H1 (cell line): ENCODE results near the gene PTPRF. TPM values are rescaled to one million over a fixed set of nuclear protein-coding genes. Genes with fewer than 3 reads are reported as not detected.
A peak's percentile ranks its signal among the peaks of the same experiment; 100 is the strongest.

ENCODE experiments used
- CTCF ChIA-PET: fragments of 300-600 bp; sonication (Branson Sonifier 250); formaldehyde crosslinking; loops from one replicate; lab custom pipeline; 2021; ENCODE audit not compliant: partially characterized antibody; lab: Charles Lee
- POLR2A ChIA-PET: fragments of 300-600 bp; sonication (Branson Sonifier 250); formaldehyde crosslinking; loops from one replicate; lab custom pipeline; 2021; ENCODE audit warnings: inconsistent platforms; ENCODE audit not compliant: partially characterized antibody; lab: Charles Lee
- DNase-seq, 2 experiments: peaks; one replicate each; pipeline versions ENCODE4 v3.0.0 to v3.0.0-alpha.2; 2010 to 2022; ENCODE audit warnings: low spot score in 2 of 2, low read depth in 1 of 2, mixed read lengths in 1 of 2
- FAIRE-seq: peaks from 2 replicates; lab custom pipeline; 2011; peaks lifted over from hg19 to GRCh38; lab: Jason Lieb, UNC
- H2AFZ ChIP-seq: 2 replicates; pipeline ENCODE4 v1.8.1; 2012; ENCODE audit warnings: low read length, inconsistent platforms
- H2AK5ac ChIP-seq: 2 replicates; pipeline ENCODE4 v1.6.1; 2013; ENCODE audit warnings: low read depth, low read length
- H2BK120ac ChIP-seq: replicated peaks from 2 replicates; pipeline ENCODE3; 2013; ENCODE audit warnings: low read depth, low read length, inconsistent platforms
- H2BK12ac ChIP-seq: 2 replicates; pipeline ENCODE4 v1.6.1; 2013; ENCODE audit warnings: low read depth, low read length
- H2BK15ac ChIP-seq: 2 replicates; pipeline ENCODE4 v1.6.1; 2013; ENCODE audit warnings: low read length
- H2BK20ac ChIP-seq: 2 replicates; pipeline ENCODE4 v1.6.1; 2013; ENCODE audit warnings: low read length
- H2BK5ac ChIP-seq: 2 replicates; pipeline ENCODE4 v1.6.1; 2013; ENCODE audit warnings: low read depth, low read length
- H3K14ac ChIP-seq: 2 replicates; pipeline ENCODE4 v1.6.1; 2013; ENCODE audit warnings: inconsistent platforms; ENCODE audit not compliant: insufficient read length
- H3K18ac ChIP-seq: 2 replicates; pipeline ENCODE4 v1.6.1; 2013; ENCODE audit warnings: low read length; ENCODE audit errors: extremely low read depth
- H3K23ac ChIP-seq: 2 replicates; pipeline ENCODE4 v1.6.1; 2013; ENCODE audit warnings: inconsistent platforms; ENCODE audit not compliant: insufficient read length
- H3K23me2 ChIP-seq: 2 replicates; pipeline ENCODE4 v1.6.1; 2013; ENCODE audit warnings: low read depth, low read length
- H3K27ac ChIP-seq: 2 replicates; pipeline ENCODE4 v1.6.1; 2011; ENCODE audit warnings: low read depth, low read length, inconsistent platforms
- H3K27me3 ChIP-seq, 4 experiments: replicated peaks in 1 of 4; 1 replicate in 1 of 4; 2 replicates in 3 of 4; pipeline versions ENCODE4 v1.6.1 to v1.8.1; 2011 to 2013; ENCODE audit warnings: low read length in 3 of 4, mild to moderate bottlenecking in 3 of 4, inconsistent platforms in 2 of 4, mixed read lengths in 2 of 4, moderate library complexity in 1 of 4; ENCODE audit not compliant: control insufficient read depth in 3 of 4, insufficient read depth in 3 of 4; ENCODE audit errors: extremely low read depth in 1 of 4
- H3K36me3 ChIP-seq, 4 experiments: 2 replicates each; pipeline versions ENCODE4 v1.6.1 to v1.8.1; 2011 to 2013; ENCODE audit warnings: mild to moderate bottlenecking in 4 of 4, low read length in 3 of 4, moderate library complexity in 2 of 4, control low read depth in 1 of 4, inconsistent platforms in 1 of 4; ENCODE audit not compliant: insufficient read depth in 4 of 4, control insufficient read depth in 2 of 4
- H3K4ac ChIP-seq: replicated peaks from 2 replicates; pipeline ENCODE3; 2013; ENCODE audit warnings: low read length, low read depth, mixed read lengths, inconsistent platforms; ENCODE audit not compliant: insufficient read length
- H3K4me1 ChIP-seq, 4 experiments: replicated peaks in 1 of 4; 1 replicate in 1 of 4; 2 replicates in 3 of 4; pipeline versions ENCODE4 v1.6.1 to v1.8.1; 2011 to 2013; ENCODE audit warnings: low read length in 3 of 4, inconsistent platforms in 2 of 4, mixed read lengths in 1 of 4; ENCODE audit not compliant: insufficient read depth in 4 of 4, control insufficient read depth in 3 of 4
- H3K4me2 ChIP-seq, 2 experiments: 2 replicates each; pipeline versions ENCODE4 v1.6.1 to v1.8.1; 2011 to 2013; ENCODE audit warnings: low read depth in 2 of 2, low read length in 2 of 2, control low read depth in 1 of 2, inconsistent platforms in 1 of 2, mild to moderate bottlenecking in 1 of 2; ENCODE audit not compliant: insufficient read depth in 1 of 2
- H3K4me3 ChIP-seq, 4 experiments: fragments of 200-600, 300-600 bp in 1 of 4; sonication (generic), shearing (Covaris generic), sonication (Bioruptor Twin) in 1 of 4; 2 replicates each; pipeline versions ENCODE4 v1.5.1 to v1.8.1; 2011 to 2016; ENCODE audit warnings: low read length in 4 of 4, low read depth in 3 of 4, control low read depth in 2 of 4, inconsistent platforms in 2 of 4, mild to moderate bottlenecking in 2 of 4, mixed read lengths in 1 of 4, moderate library complexity in 1 of 4; ENCODE audit not compliant: insufficient read depth in 2 of 4; ENCODE audit errors: extremely low read depth in 1 of 4
- H3K56ac ChIP-seq: replicated peaks from 2 replicates; pipeline ENCODE3; 2013; ENCODE audit warnings: low read depth, mild to moderate bottlenecking, mixed read lengths, low read length, inconsistent platforms; ENCODE audit not compliant: insufficient read length
- H3K79me1 ChIP-seq: 2 replicates; pipeline ENCODE4 v1.6.1; 2013; ENCODE audit warnings: low read depth, low read length, control low read depth
- H3K79me2 ChIP-seq, 2 experiments: 2 replicates each; pipeline versions ENCODE4 v1.6.1 to v1.8.1; 2012 to 2013; ENCODE audit warnings: low read length in 2 of 2, mild to moderate bottlenecking in 2 of 2, inconsistent platforms in 1 of 2; ENCODE audit not compliant: insufficient read depth in 2 of 2, control insufficient read depth in 1 of 2
- H3K9ac ChIP-seq, 4 experiments: replicated peaks in 1 of 4; 1 replicate in 1 of 4; 2 replicates in 3 of 4; pipeline versions ENCODE4 v1.6.1 to v1.8.1; 2011 to 2013; ENCODE audit warnings: low read depth in 3 of 4, low read length in 3 of 4, control low read depth in 2 of 4, mild to moderate bottlenecking in 2 of 4, moderate library complexity in 2 of 4, inconsistent platforms in 1 of 4; ENCODE audit errors: extremely low read depth in 1 of 4
- H3K9me3 ChIP-seq, 2 experiments: 2 replicates each; pipeline versions ENCODE4 v1.6.1 to v1.8.1; 2012 to 2013; ENCODE audit warnings: mild to moderate bottlenecking in 2 of 2, moderate library complexity in 2 of 2, control low read depth in 1 of 2, inconsistent platforms in 1 of 2, low read depth in 1 of 2, low read length in 1 of 2, mixed read lengths in 1 of 2; ENCODE audit not compliant: insufficient read depth in 2 of 2
- H4K20me1 ChIP-seq, 2 experiments: replicated peaks in 1 of 2; 2 replicates each; pipeline versions ENCODE3 to v1.8.1; 2011 to 2013; ENCODE audit warnings: inconsistent platforms in 2 of 2, low read length in 2 of 2, mild to moderate bottlenecking in 1 of 2; ENCODE audit not compliant: insufficient read depth in 2 of 2, control insufficient read depth in 1 of 2
- H4K5ac ChIP-seq: 2 replicates; pipeline ENCODE4 v1.6.1; 2013; ENCODE audit warnings: low read length, low read depth, mixed read lengths, inconsistent platforms; ENCODE audit not compliant: insufficient read length
- H4K8ac ChIP-seq: 2 replicates; pipeline ENCODE4 v1.8.0; 2013; ENCODE audit warnings: mild to moderate bottlenecking, moderate library complexity, low read length, inconsistent platforms; ENCODE audit not compliant: insufficient read depth; ENCODE audit errors: extremely low read depth
- H4K91ac ChIP-seq: replicated peaks from 2 replicates; pipeline ENCODE3; 2013; ENCODE audit warnings: low read length, mixed read lengths, inconsistent platforms; ENCODE audit not compliant: insufficient read length
- BACH1 ChIP-seq: IDR thresholded peaks from 2 replicates; pipeline ENCODE4 v1.6.1; 2012; ENCODE audit warnings: low read length, improper control_type of control experiment
- PHF8 ChIP-seq: fragments of 200-600 bp; sonication (generic); conservative IDR thresholded peaks from 2 replicates; pipeline ENCODE4 v1.7.1; 2012; ENCODE audit warnings: low read depth, mild to moderate bottlenecking, inconsistent platforms, low read length, moderate library complexity
- RAD21 ChIP-seq, 2 experiments: IDR thresholded peaks in 1 of 2; conservative IDR thresholded peaks in 1 of 2; 2 replicates each; pipeline ENCODE4 v1.6.1; 2011; ENCODE audit warnings: low read depth in 2 of 2, low read length in 2 of 2, improper control_type of control experiment in 1 of 2, inconsistent platforms in 1 of 2, mild to moderate bottlenecking in 1 of 2, moderate library complexity in 1 of 2
- WGBS, 2 experiments: shearing (Covaris generic) in 1 of 2; methylation state at CpG; one replicate each; pipeline versions ENCODE4 v1.1.6 to v1.1.7; 2013 to 2015; ENCODE audit warnings: low lambda C conversion rate in 2 of 2, mixed read lengths in 2 of 2, inconsistent platforms in 1 of 2, low coverage in 1 of 2, missing lambda C conversion rate in 1 of 2; ENCODE audit not compliant: insufficient replicate concordance in 2 of 2, insufficient coverage in 1 of 2, insufficient read length in 1 of 2; ENCODE audit errors: extremely low coverage in 1 of 2, missing lambda C conversion rate in 1 of 2; 5-methylcytosine and 5-hydroxymethylcytosine counted together
- polyA plus RNA-seq, 7 experiments: library from polyadenylated mRNA; depleted of rRNA in 3 of 7; stranded (reverse) in 5 of 7; unstranded in 2 of 7; fragments of >200 nt in 5 of 7; fragments of 200-250 nt in 2 of 7; gene quantifications; 1 replicate in 5 of 7; 2 replicates in 1 of 7; 4 replicates in 1 of 7; pipeline versions ENCODE4 v1.2.1 to v1.2.3, GENCODE V29; 2011 to 2013; ENCODE audit warnings: missing spikeins in 2 of 7, mixed read lengths in 2 of 7
- total RNA-seq: library from RNA; stranded (reverse); fragmentation: NEBNext Ultra II Directional; extraction: Animal tissue kit (Norgen Biotek cat#: 25700); gene quantifications from 2 replicates; pipeline ENCODE4 v1.2.1, GENCODE V29; 2021

Gene PTPRF
- total and polyA plus RNA-seq, 2 of the 8 experiments (the other 6 are each of a cell fraction or from before 2014, with no cell fraction given): 136 to 231 TPM

- Histone ChIP-seq H3K4me3 (no peak overlapping the region), H3K56ac (no peak overlapping the region), H2BK15ac (no peak overlapping the region), H2AK5ac (no peak overlapping the region), H3K36me3 (no peaks in the 10 kb centered on the region), H3K27me3 (peaks cover 0 to 3% (median 0%) of the 10 kb centered on the region in 4 experiments; a peak in 1 of 7 replicates), H3K4me2 (no peak overlapping the region), H2BK5ac (no peak overlapping the region), H3K4me1 (no peaks in the 10 kb centered on the region; a peak in 1 of 7 replicates), H3K23me2 (no peaks in the 10 kb centered on the region), H3K23ac (no peak overlapping the region), H3K9ac (no peak overlapping the region), H3K27ac (no peak overlapping the region), H4K91ac (no peak overlapping the region), H3K18ac (no peak overlapping the region), H3K79me2 (no peaks in the 10 kb centered on the region), H4K8ac (no peak overlapping the region), H3K14ac (no peak overlapping the region), H2BK20ac (no peak overlapping the region), H2BK12ac (no peak overlapping the region), H4K20me1 (no peaks in the 10 kb centered on the region), H3K79me1 (no peaks in the 10 kb centered on the region), H2AFZ (no peak overlapping the region), H3K4ac (no peak overlapping the region), H4K5ac (no peak overlapping the region), H3K9me3 (no peaks in the 10 kb centered on the region), H2BK120ac (no peak overlapping the region)
- WGBS, 2 experiments: 78% methylated on average over 3 of the region's 3 CpGs; no CpG with 5 or more reads in 1 of the 2 experiments
- TF ChIP-seq RAD21 (IDR thresholded peaks at IDR 0.05 in 1 of 2, conservative IDR thresholded peaks at IDR 0.05 in 1 of 2; ENCODE audit: low read depth in 2 of 2, low read length in 2 of 2): peak in 1 of 2 experiments; percentile 29; a peak in 2 of 4 replicates
- TF ChIP-seq PHF8: no peak
- no peak for TF ChIP-seq BACH1
- CTCF ChIA-PET: interaction anchor here (0.7 to 2.1 kb wide), 11 partner anchors 9 to 255 kb away, joined by 3 to 5 read pairs (median 3); no protein-coding TSS in a partner anchor
- POLR2A ChIA-PET: interaction anchor here (0.6 to 2.2 kb wide), 4 partner anchors 10 to 666 kb away, joined by 3 to 8 read pairs (median 5); partner anchors contain the start of gene HYI
- no peak for FAIRE-seq
- DNase-seq: no peak
Measured at GRCh38 chr1:43520100-43520778, 10.4 kb upstream of the PTPRF start.
